Naive thymus-derived CD4-positive, alpha-beta T cell (primary cell): Measurements from ENCODE around the gene KCNIP4. TPM values are rescaled to one million over a fixed set of nuclear protein-coding genes. Genes with fewer than 3 reads are reported as not detected.

Source experiments
- ATAC-seq: fragments of 150-1000 bp; cut with Tn5 transposase; 2 replicates; pipeline ENCODE4 v1.10.0; 2021; ENCODE audit warnings: mild to moderate bottlenecking, moderate library complexity
- CTCF ChIA-PET: fragments of 350-600 bp; sonication (Branson Sonifier 250); formaldehyde crosslinking; loops from one replicate; lab custom pipeline; 2021; ENCODE audit warnings: antibody characterized with exemption; lab: Charles Lee
- POLR2A ChIA-PET: fragments of 350-600 bp; sonication (Branson Sonifier 250); formaldehyde crosslinking; loops from one replicate; lab custom pipeline; 2021; ENCODE audit warnings: antibody characterized with exemption, inconsistent platforms; lab: Charles Lee
- DNase-seq, 9 donors: peaks; one replicate each; pipeline versions ENCODE4 v3.0.0 to v3.0.0-alpha.2; 2020 to 2022; ENCODE audit warnings: mixed read lengths in 1 of 9
- H3K27ac ChIP-seq: one replicate; pipeline ENCODE4 v1.7.0; 2013; ENCODE audit warnings: mild to moderate bottlenecking, low read depth, low read length, moderate library complexity
- H3K27me3 ChIP-seq, 2 donors: one replicate each; pipeline ENCODE4 v1.7.0; 2013; ENCODE audit warnings: low read length in 2 of 2, mild to moderate bottlenecking in 2 of 2, moderate library complexity in 2 of 2; ENCODE audit not compliant: control insufficient read depth in 2 of 2, insufficient read depth in 2 of 2
- H3K36me3 ChIP-seq, 3 experiments: 1 replicate in 2 of 3; 2 replicates in 1 of 3; pipeline ENCODE4 v1.7.0; 2013; ENCODE audit warnings: low read length in 3 of 3, mild to moderate bottlenecking in 3 of 3, moderate library complexity in 1 of 3; ENCODE audit not compliant: insufficient read depth in 3 of 3, control insufficient read depth in 2 of 3
- H3K4me1 ChIP-seq, 2 donors: one replicate each; pipeline ENCODE4 v1.7.0; 2013; ENCODE audit warnings: low read length in 2 of 2, mild to moderate bottlenecking in 2 of 2, moderate library complexity in 1 of 2; ENCODE audit not compliant: control insufficient read depth in 2 of 2, insufficient read depth in 2 of 2
- H3K4me3 ChIP-seq: 2 replicates; pipeline ENCODE4 v1.7.0; 2013; ENCODE audit warnings: mild to moderate bottlenecking, low read length
- H3K9me3 ChIP-seq, 3 experiments: 1 replicate in 2 of 3; 2 replicates in 1 of 3; pipeline ENCODE4 v1.7.0; 2013; ENCODE audit warnings: low read length in 3 of 3; ENCODE audit not compliant: control insufficient read depth in 2 of 3
- H3K27ac Mint-ChIP-seq, 9 donors: one replicate each; pipeline ENCODE4 v1.8.0; 2020 to 2022; ENCODE audit warnings: mixed read lengths in 9 of 9, mild to moderate bottlenecking in 8 of 9, moderate library complexity in 5 of 9, inconsistent platforms in 2 of 9
- H3K27me3 Mint-ChIP-seq, 5 donors: one replicate each; pipeline ENCODE4 v1.8.0; 2021 to 2022; ENCODE audit warnings: mixed read lengths in 5 of 5, mild to moderate bottlenecking in 1 of 5
- H3K36me3 Mint-ChIP-seq, 5 donors: one replicate each; pipeline ENCODE4 v1.8.0; 2020 to 2022; ENCODE audit warnings: mixed read lengths in 5 of 5, mild to moderate bottlenecking in 3 of 5, inconsistent platforms in 1 of 5
- H3K4me1 Mint-ChIP-seq, 7 donors: one replicate each; pipeline ENCODE4 v1.8.0; 2020 to 2022; ENCODE audit warnings: mixed read lengths in 7 of 7, mild to moderate bottlenecking in 3 of 7, inconsistent platforms in 1 of 7
- H3K4me3 Mint-ChIP-seq, 10 donors: one replicate each; pipeline ENCODE4 v1.8.0; 2020 to 2022; ENCODE audit warnings: mild to moderate bottlenecking in 10 of 10, mixed read lengths in 10 of 10, moderate library complexity in 6 of 10, inconsistent platforms in 2 of 10
- H3K9me3 Mint-ChIP-seq, 11 donors: one replicate each; pipeline ENCODE4 v1.8.0; 2020 to 2022; ENCODE audit warnings: mixed read lengths in 11 of 11, mild to moderate bottlenecking in 4 of 11, inconsistent platforms in 1 of 11, moderate library complexity in 1 of 11
- intact Hi-C, 2 donors: fragments of 100-400 bp; cut with micrococcal nuclease; formaldehyde crosslinking; loops; one replicate each; pipeline ENCODE4 v1.15.1; 2023
- polyA plus RNA-seq, 2 donors: library from polyadenylated mRNA; unstranded; fragments of 300-500 nt; fragmentation: Illumina TruSeq; gene quantifications; one replicate each; pipeline ENCODE4 v1.2.3, GENCODE V29; 2021
- total RNA-seq, 6 experiments: library from RNA in 5 of 6; stranded (reverse) in 5 of 6; gene quantifications; 1 replicate in 5 of 6; 2 replicates in 1 of 6; pipeline ENCODE4 v1.2.3 and lab custom pipeline; 2021 to 2026

The KCNIP4 gene
- total and polyA plus RNA-seq, 7 experiments from 2014 or later = 0.29 TPM; not detected in 6

DNA sequence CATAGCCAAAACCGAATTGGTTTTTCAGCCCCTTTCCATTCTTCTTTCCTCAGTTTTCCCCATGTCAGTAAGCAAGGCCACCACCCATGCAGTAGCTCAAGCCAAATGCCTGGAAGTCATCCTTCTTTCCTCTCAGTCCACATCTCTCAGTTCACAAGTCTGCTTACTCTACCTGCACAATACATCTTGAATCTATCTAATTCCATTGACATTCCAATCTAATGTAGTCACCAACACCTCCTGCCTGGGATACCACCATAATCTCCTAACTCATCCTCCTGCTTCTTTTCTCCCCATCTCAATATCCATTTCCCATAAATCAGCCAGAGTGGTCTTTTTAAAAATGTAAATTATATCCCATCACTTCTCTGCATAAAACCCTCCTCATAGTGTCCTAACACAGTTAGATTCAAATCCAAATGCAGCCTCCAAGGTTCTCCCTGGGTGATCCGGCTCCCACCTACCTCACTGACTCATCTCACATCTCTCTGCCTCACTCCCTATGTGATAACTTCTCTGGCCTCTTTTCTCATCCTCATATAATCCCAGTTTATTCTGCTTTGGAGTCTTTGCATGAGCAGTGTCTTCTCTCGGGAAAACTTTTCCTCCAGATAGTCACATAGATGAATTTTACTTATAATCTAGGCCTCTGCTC lies 26.9 kb downstream of the KCNIP4 start:
- Mint-ChIP-seq H3K4me3 (no peak overlapping the region), H3K36me3 (no peaks in the 10 kb centered on the region), H3K9me3 (peaks cover 0 to 3% (median 0%) of the 10 kb centered on the region in 11 donors), H3K27me3 (no peaks in the 10 kb centered on the region), H3K4me1 (no peaks in the 10 kb centered on the region), H3K27ac (no peak overlapping the region)
- no peak for ATAC-seq
- ChIA-PET CTCF (no interaction called here), POLR2A (no interaction called here)
- H3K36me3 ChIP-seq = no peaks in the 10 kb centered on the region
- no peak overlapping the region for H3K27ac ChIP-seq
- H3K4me1 ChIP-seq = no peaks in the 10 kb centered on the region
- no peak for DNase-seq
- H3K9me3 ChIP-seq = no peaks in the 10 kb centered on the region
- H3K27me3 ChIP-seq = no peaks in the 10 kb centered on the region
- H3K4me3 ChIP-seq = no peak overlapping the region
- intact Hi-C loops = no loop called here

DNA sequence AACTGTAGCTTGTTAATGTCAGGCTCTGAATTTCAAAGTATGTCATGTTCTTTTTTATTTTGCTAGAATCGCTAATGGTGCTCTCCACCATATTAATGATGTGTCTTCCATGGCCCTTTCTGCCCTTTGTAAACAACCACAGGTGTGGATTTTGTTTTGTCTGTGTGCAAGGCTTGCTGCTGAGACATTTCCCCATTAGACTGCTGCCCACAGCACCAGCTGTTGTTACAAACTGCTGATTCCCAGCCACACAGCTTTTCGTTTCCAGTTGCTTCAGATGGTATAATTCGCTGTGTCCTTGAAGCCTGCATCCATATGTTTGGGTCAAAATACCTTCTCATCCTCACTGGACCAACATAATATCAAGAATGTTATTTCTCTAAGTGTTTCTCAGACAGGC lies 32.8 kb downstream of the KCNIP4 start:
- no peaks in the 10 kb centered on the region for H3K9me3 ChIP-seq
- Mint-ChIP-seq H3K4me1 (no peaks in the 10 kb centered on the region), H3K4me3 (no peak overlapping the region), H3K27ac (no peak overlapping the region), H3K36me3 (no peaks in the 10 kb centered on the region), H3K27me3 (no peaks in the 10 kb centered on the region), H3K9me3 (peaks cover 0 to 8% (median 0%) of the 10 kb centered on the region in 11 donors)
- intact Hi-C loops = no loop called here
- no peaks in the 10 kb centered on the region for H3K27me3 ChIP-seq
- DNase-seq (no peak), ATAC-seq (no peak)
- ChIA-PET CTCF (no interaction called here), POLR2A (no interaction called here)
- H3K36me3 ChIP-seq = no peaks in the 10 kb centered on the region
- H3K27ac ChIP-seq = no peak overlapping the region
- H3K4me3 ChIP-seq = no peak overlapping the region
- H3K4me1 ChIP-seq = no peaks in the 10 kb centered on the region

GRCh38 chr4:21901831-21902230 lies 46.7 kb downstream of the KCNIP4 start:
- Histone ChIP-seq H3K4me3 (no peak overlapping the region), H3K27me3 (no peaks in the 10 kb centered on the region), H3K9me3 (peaks cover 0 to 12% (median 0%) of the 10 kb centered on the region in 3 experiments), H3K27ac (no peak overlapping the region), H3K36me3 (no peaks in the 10 kb centered on the region), H3K4me1 (no peaks in the 10 kb centered on the region)
- Mint-ChIP-seq H3K27ac (no peak overlapping the region), H3K4me3 (no peak overlapping the region), H3K27me3 (no peaks in the 10 kb centered on the region), H3K4me1 (no peaks in the 10 kb centered on the region), H3K36me3 (peaks cover 0 to 4% (median 0%) of the 10 kb centered on the region in 5 donors), H3K9me3 (peaks cover 0 to 16% (median 8%) of the 10 kb centered on the region in 11 donors)
- no peak for DNase-seq
- ATAC-seq = no peak
- intact Hi-C loops = no loop called here
- CTCF ChIA-PET = no interaction called here
- POLR2A ChIA-PET = no interaction called here

GRCh38 chr4:21901281-21901680 lies 47.3 kb downstream of the KCNIP4 start:
- Histone ChIP-seq H3K27ac (no peak overlapping the region), H3K4me1 (no peaks in the 10 kb centered on the region), H3K9me3 (peaks cover 0 to 12% (median 0%) of the 10 kb centered on the region in 3 experiments), H3K27me3 (no peaks in the 10 kb centered on the region), H3K4me3 (no peak overlapping the region), H3K36me3 (no peaks in the 10 kb centered on the region)
- intact Hi-C loops = no loop called here
- ATAC-seq (no peak), DNase-seq (no peak)
- Mint-ChIP-seq H3K4me3 (no peak overlapping the region), H3K4me1 (no peaks in the 10 kb centered on the region), H3K9me3 (peaks cover 0 to 16% (median 8%) of the 10 kb centered on the region in 11 donors), H3K27me3 (no peaks in the 10 kb centered on the region), H3K36me3 (peaks cover 0 to 4% (median 0%) of the 10 kb centered on the region in 5 donors), H3K27ac (no peak overlapping the region)
- CTCF ChIA-PET = no interaction called here
- POLR2A ChIA-PET = no interaction called here

DNA sequence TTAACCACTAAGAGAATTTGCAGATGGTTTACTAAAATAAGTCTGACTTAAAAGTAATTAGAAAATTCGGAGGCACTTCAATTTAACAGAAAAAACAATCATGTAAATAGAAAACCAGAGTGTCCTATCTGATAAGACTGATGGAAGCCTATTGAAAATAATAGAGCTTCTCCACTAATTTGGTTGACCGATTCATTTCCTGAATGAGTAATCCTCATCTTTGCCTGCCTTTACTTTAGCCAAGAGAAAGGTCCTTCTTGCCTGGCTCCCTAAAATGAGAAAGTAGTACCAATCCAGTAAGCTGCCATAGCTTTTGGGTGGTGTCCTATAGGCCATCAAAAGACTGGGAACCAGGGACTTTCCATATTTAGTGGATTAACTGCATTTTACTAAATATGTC lies 48.4 kb downstream of the KCNIP4 start:
- Mint-ChIP-seq H3K36me3 (peaks cover 0 to 4% (median 0%) of the 10 kb centered on the region in 5 donors), H3K4me3 (no peak overlapping the region), H3K9me3 (peaks cover 0 to 21% (median 8%) of the 10 kb centered on the region in 11 donors), H3K27ac (no peak overlapping the region), H3K27me3 (no peaks in the 10 kb centered on the region), H3K4me1 (no peaks in the 10 kb centered on the region)
- H3K27ac ChIP-seq = no peak overlapping the region
- no peaks in the 10 kb centered on the region for H3K4me1 ChIP-seq
- DNase-seq = no peak
- POLR2A ChIA-PET = no interaction called here
- no peak overlapping the region for H3K4me3 ChIP-seq
- no peaks in the 10 kb centered on the region for H3K27me3 ChIP-seq
- CTCF ChIA-PET = no interaction called here
- no peak for ATAC-seq
- intact Hi-C loops = no loop called here
- H3K9me3 ChIP-seq = peaks cover 0 to 12% (median 0%) of the 10 kb centered on the region in 3 experiments
- H3K36me3 ChIP-seq = no peaks in the 10 kb centered on the region

DNA sequence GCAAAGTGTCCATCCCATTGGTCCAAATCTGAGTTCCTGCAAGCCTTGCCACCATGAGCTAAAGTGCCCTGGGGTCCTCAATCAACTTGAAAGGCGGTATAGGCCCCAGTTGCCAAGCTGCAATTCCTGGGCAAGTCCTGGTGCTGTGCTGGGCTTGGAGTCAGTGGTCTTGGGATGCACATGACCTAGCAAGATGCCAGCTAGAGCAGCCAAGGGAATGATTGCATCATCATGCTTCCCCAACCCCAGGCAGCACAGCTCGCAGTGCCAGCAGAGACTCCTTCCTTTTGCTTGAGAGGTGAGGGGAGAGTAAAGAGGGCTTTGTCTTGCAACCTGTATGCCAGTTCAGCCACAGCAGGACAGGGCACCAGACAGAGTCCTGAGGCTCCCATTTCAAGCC lies 50.5 kb downstream of the KCNIP4 start:
- ATAC-seq = no peak
- H3K36me3 ChIP-seq = no peaks in the 10 kb centered on the region
- H3K4me1 ChIP-seq = no peaks in the 10 kb centered on the region
- CTCF ChIA-PET = no interaction called here
- H3K4me3 ChIP-seq = no peak overlapping the region
- H3K36me3 Mint-ChIP-seq = peaks cover 0 to 4% (median 0%) of the 10 kb centered on the region in 5 donors
- H3K27ac ChIP-seq = no peak overlapping the region
- no peak overlapping the region for H3K4me3 Mint-ChIP-seq
- POLR2A ChIA-PET = no interaction called here
- peaks cover 0 to 12% (median 0%) of the 10 kb centered on the region in 3 experiments for H3K9me3 ChIP-seq
- H3K27me3 ChIP-seq = no peaks in the 10 kb centered on the region
- DNase-seq = no peak
- peaks cover 0 to 22% (median 8%) of the 10 kb centered on the region in 11 donors for H3K9me3 Mint-ChIP-seq
- H3K27ac Mint-ChIP-seq = no peak overlapping the region
- no peaks in the 10 kb centered on the region for H3K4me1 Mint-ChIP-seq
- H3K27me3 Mint-ChIP-seq = no peaks in the 10 kb centered on the region
- intact Hi-C loops = no loop called here

- peaks cover 0 to 4% (median 0%) of the 10 kb centered on the region in 5 donors for H3K36me3 Mint-ChIP-seq
- no peaks in the 10 kb centered on the region for H3K36me3 ChIP-seq
- no peaks in the 10 kb centered on the region for H3K27me3 ChIP-seq
- peaks cover 0 to 12% (median 0%) of the 10 kb centered on the region in 3 experiments for H3K9me3 ChIP-seq
- no peaks in the 10 kb centered on the region for H3K4me1 ChIP-seq
- no peak overlapping the region for H3K4me3 Mint-ChIP-seq
- intact Hi-C loops = no loop called here
- no peak for ATAC-seq
- no peaks in the 10 kb centered on the region for H3K27me3 Mint-ChIP-seq
- no peak for DNase-seq
- ChIA-PET POLR2A (no interaction called here), CTCF (no interaction called here)
- H3K27ac Mint-ChIP-seq = no peak overlapping the region
- no peak overlapping the region for H3K27ac ChIP-seq
- peaks cover 0 to 22% (median 8%) of the 10 kb centered on the region in 11 donors for H3K9me3 Mint-ChIP-seq
- no peaks in the 10 kb centered on the region for H3K4me1 Mint-ChIP-seq
- H3K4me3 ChIP-seq = no peak overlapping the region
Measured at GRCh38 chr4:21896767-21897166, 51.8 kb downstream of the KCNIP4 start.
